ENCODE measurements around the gene PRR16.
"Not testable (repeated sequence)": the region's sequence is repeated elsewhere in the genome, so short reads cannot be mapped to it uniquely, and the experiment has no call there.

The PRR16 gene

DNA sequence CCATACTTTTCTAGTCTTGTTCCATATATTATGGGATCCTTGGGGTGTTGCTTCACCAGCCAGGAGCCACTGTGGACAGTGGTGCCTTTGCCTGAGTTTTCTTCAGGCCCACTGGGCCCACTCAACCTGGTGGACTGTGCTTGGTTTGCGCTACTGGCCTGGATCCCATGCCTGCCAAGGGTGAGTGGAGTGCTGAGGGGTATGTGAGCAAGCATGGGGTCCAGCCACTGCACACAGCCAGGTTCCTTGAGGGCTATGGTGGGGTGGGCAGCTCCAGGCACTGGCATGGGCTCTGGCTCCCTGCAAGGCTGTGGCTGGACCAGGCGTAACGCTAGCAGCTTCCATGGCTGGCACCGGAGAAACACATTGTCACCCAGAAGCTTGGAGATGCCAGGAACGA is 13.2 kb upstream of the PRR16 start:
- no peak overlapping the region for H3K4me3 ChIP-seq (ENCODE audit: low read depth, low read length)
- TF ChIP-seq, protein P1, sequence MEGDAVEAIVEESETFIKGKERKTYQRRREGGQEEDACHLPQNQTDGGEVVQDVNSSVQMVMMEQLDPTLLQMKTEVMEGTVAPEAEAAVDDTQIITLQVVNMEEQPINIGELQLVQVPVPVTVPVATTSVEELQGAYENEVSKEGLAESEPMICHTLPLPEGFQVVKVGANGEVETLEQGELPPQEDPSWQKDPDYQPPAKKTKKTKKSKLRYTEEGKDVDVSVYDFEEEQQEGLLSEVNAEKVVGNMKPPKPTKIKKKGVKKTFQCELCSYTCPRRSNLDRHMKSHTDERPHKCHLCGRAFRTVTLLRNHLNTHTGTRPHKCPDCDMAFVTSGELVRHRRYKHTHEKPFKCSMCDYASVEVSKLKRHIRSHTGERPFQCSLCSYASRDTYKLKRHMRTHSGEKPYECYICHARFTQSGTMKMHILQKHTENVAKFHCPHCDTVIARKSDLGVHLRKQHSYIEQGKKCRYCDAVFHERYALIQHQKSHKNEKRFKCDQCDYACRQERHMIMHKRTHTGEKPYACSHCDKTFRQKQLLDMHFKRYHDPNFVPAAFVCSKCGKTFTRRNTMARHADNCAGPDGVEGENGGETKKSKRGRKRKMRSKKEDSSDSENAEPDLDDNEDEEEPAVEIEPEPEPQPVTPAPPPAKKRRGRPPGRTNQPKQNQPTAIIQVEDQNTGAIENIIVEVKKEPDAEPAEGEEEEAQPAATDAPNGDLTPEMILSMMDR (IDR thresholded peaks at IDR 0.05; ENCODE audit: borderline replicate concordance, insufficient read depth, low read depth, low read length), result no peak

DNA sequence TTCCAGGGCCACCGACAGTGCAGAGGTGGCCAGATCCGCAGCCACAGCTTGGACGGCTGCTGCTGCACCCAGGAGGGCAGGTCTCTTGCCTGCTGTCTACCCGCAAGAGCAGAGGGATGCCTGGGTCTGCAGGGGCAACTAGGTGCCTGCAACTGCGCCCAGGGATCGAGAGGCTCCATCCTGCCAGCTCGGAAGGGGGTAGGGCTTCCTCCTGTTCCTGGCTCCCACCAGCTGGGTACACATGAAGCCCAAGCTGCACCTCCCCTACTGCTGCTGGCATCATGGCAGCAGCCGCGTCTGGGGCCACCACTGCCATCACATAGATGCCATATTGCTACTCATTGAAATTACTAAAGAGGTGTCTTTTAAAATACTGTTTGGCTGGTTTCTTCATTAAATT is 12.7 kb upstream of the PRR16 start:
- TF ChIP-seq, protein P1 (IDR thresholded peaks at IDR 0.05; ENCODE audit: borderline replicate concordance, insufficient read depth, low read depth, low read length), result no peak
- H3K4me3 ChIP-seq (ENCODE audit: low read depth, low read length), result no peak overlapping the region

DNA sequence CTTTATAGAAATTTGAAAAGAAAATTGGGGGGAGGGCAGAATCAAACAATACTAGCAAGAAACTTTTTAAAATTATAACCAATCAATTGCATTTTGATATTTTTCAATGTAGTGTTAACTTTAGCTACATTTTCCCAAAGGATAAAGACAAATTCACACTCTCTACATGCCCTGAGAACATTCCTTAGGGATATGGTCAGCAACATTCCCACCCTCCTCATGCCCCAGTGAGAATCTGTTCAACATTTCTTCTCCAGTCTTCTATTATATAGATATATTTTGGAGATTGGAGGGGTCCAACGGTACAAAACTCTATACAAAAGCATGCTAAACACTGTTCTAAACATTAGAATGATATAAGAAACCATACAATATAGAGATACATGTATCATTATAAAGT is 11.6 kb upstream of the PRR16 start:
- TF ChIP-seq, protein P1 (IDR thresholded peaks at IDR 0.05; ENCODE audit: borderline replicate concordance, insufficient read depth, low read depth, low read length), result no peak
- no peak overlapping the region for H3K4me3 ChIP-seq (ENCODE audit: low read depth, low read length)

GRCh38 chr5:120454094-120454798 is 9.9 kb upstream of the PRR16 start:
- H3K4me3 ChIP-seq (ENCODE audit: low read depth, low read length), result no peak overlapping the region
- TF ChIP-seq, protein P1 (IDR thresholded peaks at IDR 0.05; ENCODE audit: borderline replicate concordance, insufficient read depth, low read depth, low read length), result no peak

DNA sequence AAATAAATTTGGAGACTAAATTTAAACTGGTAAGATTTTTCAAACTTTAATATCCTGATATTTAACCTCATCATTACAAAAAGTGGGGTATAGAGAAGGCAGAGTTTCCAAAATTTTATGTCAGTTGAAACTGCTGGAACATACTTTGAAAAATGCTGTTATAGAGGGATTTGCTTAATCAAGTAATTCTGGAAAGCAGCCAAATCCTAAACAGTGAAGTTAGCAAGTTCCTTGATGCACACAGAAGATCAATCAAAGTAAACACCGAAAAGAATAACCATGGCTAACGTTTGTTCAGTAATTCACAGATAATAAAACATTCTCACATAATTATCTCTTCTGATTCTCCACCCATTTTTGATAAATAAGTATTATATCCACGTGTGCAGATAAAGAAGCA is 8.1 kb upstream of the PRR16 start:
- H3K4me3 ChIP-seq (ENCODE audit: low read depth, low read length), result no peak overlapping the region
- TF ChIP-seq, protein P1 (IDR thresholded peaks at IDR 0.05; ENCODE audit: borderline replicate concordance, insufficient read depth, low read depth, low read length), result no peak

GRCh38 chr5:120457839-120458507 is 6.1 kb upstream of the PRR16 start:
- peak overlapping the region; percentile 47 for H3K4me3 ChIP-seq (ENCODE audit: low read depth, low read length)
- TF ChIP-seq, protein P1 (IDR thresholded peaks at IDR 0.05; ENCODE audit: borderline replicate concordance, insufficient read depth, low read depth, low read length), result peak; percentile 74

DNA sequence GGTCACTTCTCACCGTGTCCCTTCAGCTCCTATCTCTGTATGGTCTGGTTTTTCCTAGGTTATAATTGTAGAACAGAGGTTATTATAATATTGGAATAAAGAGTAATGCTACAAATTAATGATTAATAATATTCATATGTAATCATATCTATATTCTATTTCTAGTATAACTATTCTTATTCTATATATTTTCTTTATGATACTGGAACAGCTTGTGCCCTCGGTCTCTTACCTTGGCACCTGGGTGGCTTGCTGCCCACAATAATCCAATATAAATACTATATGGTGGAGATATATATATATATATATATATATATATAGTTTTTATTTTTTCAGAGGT is 5.6 kb upstream of the PRR16 start:
- not testable (repeated sequence) for H3K4me3 ChIP-seq (ENCODE audit: low read depth, low read length)
